DOHH2 (cell line): ENCODE results near the gene NUCB1.

Experiments
- H3F3A ChIP-seq: fragments of 200-600 bp; sonication (generic), shearing (Covaris generic); 2 replicates; pipeline ENCODE4 v1.6.0; 2016; ENCODE audit warnings: antibody characterized with exemption, mild to moderate bottlenecking; ENCODE audit not compliant: control insufficient read depth, insufficient read depth
- H3K27ac ChIP-seq: fragments of 200-600 bp; sonication (generic); 2 replicates; pipeline ENCODE4 v1.5.1; 2014; ENCODE audit warnings: low read depth, mild to moderate bottlenecking, low read length, moderate library complexity
- H3K27me3 ChIP-seq: fragments of 200-600 bp; sonication (generic); 2 replicates; pipeline ENCODE4 v1.6.1; 2014; ENCODE audit warnings: mild to moderate bottlenecking, low read length, mixed read lengths; ENCODE audit not compliant: control insufficient read depth
- H3K36me3 ChIP-seq: fragments of 200-600 bp; sonication (generic); 2 replicates; pipeline ENCODE4 v1.6.1; 2014; ENCODE audit warnings: mild to moderate bottlenecking, low read length, moderate library complexity, mixed read lengths; ENCODE audit not compliant: control insufficient read depth
- H3K4me1 ChIP-seq: fragments of 200-600 bp; sonication (generic); 2 replicates; pipeline ENCODE4 v1.6.1; 2014; ENCODE audit warnings: mild to moderate bottlenecking, low read length, mixed read lengths; ENCODE audit not compliant: control insufficient read depth
- H3K4me2 ChIP-seq: fragments of 200-600 bp; sonication (generic); 2 replicates; pipeline ENCODE4 v1.6.0; 2014; ENCODE audit warnings: mild to moderate bottlenecking, low read length, moderate library complexity
- H3K4me3 ChIP-seq: fragments of 200-600 bp; sonication (generic); 2 replicates; pipeline ENCODE4 v1.5.1; 2014; ENCODE audit warnings: mild to moderate bottlenecking, low read length, mixed read lengths
- H3K79me2 ChIP-seq: fragments of 200-600 bp; sonication (generic); 2 replicates; pipeline ENCODE4 v1.6.1; 2014; ENCODE audit warnings: mild to moderate bottlenecking, low read length, mixed read lengths; ENCODE audit not compliant: control insufficient read depth
- H3K9me2 ChIP-seq: fragments of 200-600 bp; sonication (generic); replicated peaks from 2 replicates; pipeline ENCODE4 v1.6.1; 2014; ENCODE audit warnings: mild to moderate bottlenecking, low read length, mixed read lengths; ENCODE audit not compliant: control insufficient read depth
- H3K9me3 ChIP-seq: fragments of 200-600 bp; sonication (generic); 2 replicates; pipeline ENCODE4 v1.6.1; 2014; ENCODE audit warnings: antibody characterized with exemption, low read length, mixed read lengths; ENCODE audit not compliant: control insufficient read depth, insufficient read depth
- H4K20me1 ChIP-seq: fragments of 200-600 bp; sonication (generic); 2 replicates; pipeline ENCODE4 v1.6.0; 2014; ENCODE audit warnings: low read depth, mild to moderate bottlenecking, antibody characterized with exemption, low read length, moderate library complexity; ENCODE audit not compliant: control insufficient read depth, insufficient read depth
- CTCF ChIP-seq: fragments of 200-600 bp; sonication (generic); IDR thresholded peaks from one replicate; pipeline ENCODE4 v1.5.1; 2014; ENCODE audit warnings: antibody characterized with exemption, mild to moderate bottlenecking, low read depth, low read length; ENCODE audit not compliant: poor library complexity, severe bottlenecking
- EZH2phosphoT487 ChIP-seq: fragments of 200-600 bp; sonication (generic); IDR thresholded peaks from 2 replicates; pipeline ENCODE4 v1.6.1; 2017; ENCODE audit warnings: borderline replicate concordance, mild to moderate bottlenecking, antibody characterized with exemption, low read length, moderate library complexity, mixed read lengths

Gene NUCB1

GRCh38 chr19:48968179-48968661 is 68.1 kb downstream of the NUCB1 start:
- Histone ChIP-seq H3K79me2 (peaks cover 29% of the 10 kb centered on the region), H3K27ac (peak overlapping the region; percentile 68; the same call in 1 of the 2 replicates), H3K27me3 (no peaks in the 10 kb centered on the region), H4K20me1 (no peaks in the 10 kb centered on the region), H3K36me3 (peaks cover 54% of the 10 kb centered on the region), H3K4me3 (no peak overlapping the region), H3K9me3 (no peaks in the 10 kb centered on the region), H3K4me2 (peak overlapping the region; percentile 30), H3K4me1 (peaks cover 61% of the 10 kb centered on the region), H3K9me2 (no peaks in the 10 kb centered on the region), H3F3A (peaks cover 13% of the 10 kb centered on the region)
- no peak for TF ChIP-seq CTCF
- no peak for TF ChIP-seq EZH2phosphoT487

GRCh38 chr19:48968813-48969218 is 68.7 kb downstream of the NUCB1 start:
- Histone ChIP-seq H3K9me2 (no peaks in the 10 kb centered on the region), H3K4me3 (no peak overlapping the region), H3K4me2 (no peak overlapping the region), H3K36me3 (peaks cover 56% of the 10 kb centered on the region), H3F3A (peaks cover 13% of the 10 kb centered on the region), H3K4me1 (peaks cover 55% of the 10 kb centered on the region), H3K27me3 (no peaks in the 10 kb centered on the region), H3K9me3 (no peaks in the 10 kb centered on the region), H3K79me2 (peaks cover 23% of the 10 kb centered on the region), H3K27ac (no peak overlapping the region), H4K20me1 (no peaks in the 10 kb centered on the region)
- TF ChIP-seq CTCF (no peak), EZH2phosphoT487 (no peak)

- TF ChIP-seq EZH2phosphoT487 (no peak), CTCF (no peak)
- Histone ChIP-seq H3K27ac (no peak overlapping the region), H3K4me2 (no peak overlapping the region; the same call in 1 of the 2 replicates), H3K4me3 (no peak overlapping the region), H3K4me1 (peaks cover 48% of the 10 kb centered on the region), H3F3A (peaks cover 13% of the 10 kb centered on the region), H3K79me2 (peaks cover 17% of the 10 kb centered on the region), H3K36me3 (peaks cover 61% of the 10 kb centered on the region), H3K9me3 (no peaks in the 10 kb centered on the region), H4K20me1 (no peaks in the 10 kb centered on the region), H3K27me3 (no peaks in the 10 kb centered on the region), H3K9me2 (no peaks in the 10 kb centered on the region)
These were observed 69.4 kb downstream of the NUCB1 start for GRCh38 chr19:48969276-48970138.
